Measurements from ENCODE around the gene EHD4. TPM values are rescaled to one million over a fixed set of nuclear protein-coding genes. Genes with fewer than 3 reads are reported as not detected.

Gene EHD4
- total and polyA plus RNA-seq, 12 donors: 23.4 to 62.7 (median 43.2) TPM

GRCh38 chr15:41934843-41935242 lies 37.5 kb downstream of the EHD4 start:
- Histone ChIP-seq H3K9me3 (no peaks in the 10 kb centered on the region), H3K27me3 (no peaks in the 10 kb centered on the region), H3K4me1 (peaks cover 29 to 100% (median 91%) of the 10 kb centered on the region in 9 donors), H3K4me3 (no peak overlapping the region), H3K27ac (peak overlapping the region in 9 of 10 donors; percentile 46 to 89 (median 80)), H3K36me3 (peaks cover 0 to 25% (median 4%) of the 10 kb centered on the region in 9 donors)
- no peak for TF ChIP-seq CTCF (IDR thresholded peaks at IDR 0.05)
- WGBS, 2 donors: 48 to 65% methylated on average over 4 of the region's 4 CpGs
- peak in 1 of 2 donors; percentile 45 for DNase-seq
- ATAC-seq: peak in 5 of 8 donors; percentile 22 to 55 (median 39)
- intact Hi-C loops (cut with DNase I): loop anchor here in 2 of 10 donors (2.0 to 5.0 kb wide), 2 partner anchors 36 to 37 kb away; partner anchors contain the start of gene EHD4 (in 1 of the 2)

- ATAC-seq (peak in 6 of 8 donors; percentile 29 to 64 (median 48)), DNase-seq (peak in 1 of 2 donors; percentile 35)
- intact Hi-C loops (cut with DNase I): loop anchor here in 2 of 10 donors (2.0 to 5.0 kb wide), 2 partner anchors 37 to 39 kb away; partner anchors contain the start of gene EHD4 (in 1 of the 2)
- H3K4me1 ChIP-seq: peaks cover 39 to 100% (median 97%) of the 10 kb centered on the region in 9 donors
- WGBS, 2 donors: 40 to 43% methylated on average over 10 of the region's 10 CpGs
- no peaks in the 10 kb centered on the region for H3K9me3 ChIP-seq
- no peak for TF ChIP-seq CTCF (IDR thresholded peaks at IDR 0.05)
- no peak overlapping the region for H3K4me3 ChIP-seq
- no peaks in the 10 kb centered on the region for H3K27me3 ChIP-seq
- peak overlapping the region; percentile 36 to 89 (median 80) for H3K27ac ChIP-seq
- peaks cover 0 to 14% (median 0%) of the 10 kb centered on the region in 9 donors for H3K36me3 ChIP-seq
These were observed 38.6 kb downstream of the EHD4 start for GRCh38 chr15:41933771-41934170.

DNA sequence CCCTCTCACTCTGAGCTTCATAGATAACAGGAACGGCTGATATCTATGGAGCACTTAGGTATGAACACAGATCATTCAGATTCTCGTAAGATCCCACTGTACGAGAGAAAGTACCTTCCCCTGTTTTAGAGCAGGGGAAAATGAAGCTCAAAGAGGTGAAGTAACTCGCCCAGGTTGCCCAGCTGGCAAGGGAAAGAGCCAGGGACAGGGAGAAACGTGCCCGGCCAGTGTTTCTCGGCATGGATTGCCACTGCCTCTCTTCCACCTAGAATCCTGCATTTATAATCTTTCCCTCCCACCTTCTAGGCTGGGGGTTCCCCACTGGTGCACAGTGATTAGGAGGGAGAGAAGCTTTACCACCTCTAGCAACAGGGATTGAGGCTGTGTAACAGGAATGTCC lies 39.0 kb downstream of the EHD4 start:
- DNase-seq (no peak), ATAC-seq (no peak)
- Histone ChIP-seq H3K9me3 (no peaks in the 10 kb centered on the region), H3K27me3 (no peaks in the 10 kb centered on the region), H3K4me1 (peaks cover 42 to 100% (median 97%) of the 10 kb centered on the region in 9 donors), H3K36me3 (peaks cover 0 to 9% (median 0%) of the 10 kb centered on the region in 9 donors), H3K27ac (peak overlapping the region in 9 of 10 donors; percentile 46 to 89 (median 80)), H3K4me3 (no peak overlapping the region)
- TF ChIP-seq CTCF (IDR thresholded peaks at IDR 0.05): no peak
- WGBS, 2 donors: 46 to 58% methylated on average over 7 of the region's 7 CpGs
- intact Hi-C loops (cut with DNase I): loop anchor here in 1 of 10 donors (5.0 kb wide), 1 partner anchor 39 kb away; the partner anchor contains the start of gene EHD4

DNA sequence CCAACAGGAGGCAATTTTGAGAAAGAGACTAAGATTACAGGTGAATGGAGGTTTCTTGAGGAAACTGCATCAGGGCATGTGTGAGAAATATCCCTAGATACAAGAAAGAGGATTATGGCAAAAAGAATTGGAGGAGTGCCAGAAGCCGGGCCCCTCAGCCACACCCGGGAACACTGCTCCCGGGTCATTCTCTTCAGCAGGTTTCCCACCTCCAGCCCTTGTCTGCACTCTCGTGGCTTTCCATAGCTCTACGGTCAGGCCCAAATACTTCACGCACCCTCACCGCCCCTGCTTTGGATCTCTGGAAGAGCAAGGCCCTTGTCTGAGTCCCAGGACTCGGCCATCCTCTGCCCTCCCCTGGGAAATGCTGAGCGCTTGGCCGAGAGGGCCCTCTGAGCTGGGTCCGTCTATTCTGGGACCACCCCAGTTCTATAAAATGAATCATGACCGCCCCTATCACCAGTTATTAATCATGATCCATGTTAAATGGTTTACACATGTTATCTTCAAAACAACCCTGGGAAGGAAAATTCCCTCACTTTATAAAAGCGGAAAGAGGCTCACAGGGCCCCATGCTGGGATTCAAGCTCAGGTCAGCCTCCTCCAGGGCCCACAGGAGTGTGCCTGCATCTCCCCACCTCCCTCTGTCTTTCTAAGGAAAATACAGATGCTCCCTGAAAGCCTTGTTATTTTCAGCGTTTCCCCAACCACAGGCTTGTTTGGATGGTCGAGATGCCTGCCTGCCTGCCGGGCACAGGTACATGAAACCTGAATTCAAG lies 39.7 kb downstream of the EHD4 start:
- intact Hi-C loops (cut with DNase I): loop anchor here in 1 of 10 donors (5.0 kb wide), 1 partner anchor 40 kb away; the partner anchor contains the start of gene EHD4
- DNase-seq: no peak
- H3K4me3 ChIP-seq: no peak overlapping the region
- no peaks in the 10 kb centered on the region for H3K27me3 ChIP-seq
- peaks cover 38 to 100% (median 97%) of the 10 kb centered on the region in 9 donors for H3K4me1 ChIP-seq
- peak overlapping the region in 9 of 10 donors; percentile 46 to 89 (median 80) for H3K27ac ChIP-seq
- WGBS, 2 donors: 45 to 51% methylated on average over 16 of the region's 16 CpGs
- ATAC-seq: no peak
- peaks cover 0 to 8% (median 0%) of the 10 kb centered on the region in 9 donors for H3K36me3 ChIP-seq
- no peak for TF ChIP-seq CTCF (IDR thresholded peaks at IDR 0.05)
- H3K9me3 ChIP-seq: no peaks in the 10 kb centered on the region
